Lung (tissue), 12 donors: ENCODE measurements around the gene RAP1A. TPM values are rescaled to one million over a fixed set of nuclear protein-coding genes. Genes with fewer than 3 reads are reported as not detected.

Source experiments
- ATAC-seq: fragments of 200-7000 bp; cut with Tn5 transposase; one replicate; pipeline ENCODE4 v1.9.1; 2020; ENCODE audit warnings: moderate number of reproducible peaks; ENCODE audit not compliant: insufficient read depth, low FRiP score
- DNase-seq, 3 donors: peaks; one replicate each; pipeline ENCODE4 v3.0.0-alpha.2; 2013 to 2017
- H3K27ac ChIP-seq, 2 donors: one replicate each; pipeline ENCODE4 v1.5.1; 2013; ENCODE audit warnings: mild to moderate bottlenecking in 2 of 2, moderate library complexity in 2 of 2, control low read depth in 1 of 2, inconsistent platforms in 1 of 2, low read depth in 1 of 2, low read length in 1 of 2
- H3K27me3 ChIP-seq, 3 donors: one replicate each; pipeline ENCODE4 v1.5.1; 2013; ENCODE audit warnings: low read length in 2 of 3; ENCODE audit not compliant: control insufficient read depth in 3 of 3, insufficient read depth in 3 of 3
- H3K36me3 ChIP-seq, 4 donors: one replicate each; pipeline ENCODE4 v1.5.1; 2013; ENCODE audit warnings: low read length in 4 of 4, mild to moderate bottlenecking in 1 of 4, moderate library complexity in 1 of 4; ENCODE audit not compliant: control insufficient read depth in 4 of 4, insufficient read depth in 4 of 4
- H3K4me1 ChIP-seq, 5 donors: one replicate each; pipeline ENCODE4 v1.5.1; 2013; ENCODE audit warnings: low read length in 5 of 5, mild to moderate bottlenecking in 2 of 5, moderate library complexity in 1 of 5; ENCODE audit not compliant: control insufficient read depth in 5 of 5, insufficient read depth in 5 of 5
- H3K4me3 ChIP-seq: one replicate; pipeline ENCODE4 v1.5.1; 2013; ENCODE audit warnings: mild to moderate bottlenecking, control low read depth, moderate library complexity
- H3K9ac ChIP-seq, 2 donors: one replicate each; pipeline ENCODE4 v1.5.1; 2013; ENCODE audit warnings: low read length in 2 of 2, control low read depth in 1 of 2; ENCODE audit not compliant: insufficient read depth in 1 of 2
- H3K9me3 ChIP-seq, 4 donors: one replicate each; pipeline ENCODE4 v1.5.1; 2013; ENCODE audit warnings: low read length in 3 of 4, mild to moderate bottlenecking in 1 of 4, moderate library complexity in 1 of 4; ENCODE audit not compliant: control insufficient read depth in 4 of 4, insufficient read depth in 3 of 4
- WGBS, 2 donors: extraction: QIAGEN DNeasy Blood & Tissue Kit; methylation state at CpG; one replicate each; pipeline ENCODE4 v1.1.7; 2013; 5-methylcytosine and 5-hydroxymethylcytosine counted together
- polyA plus RNA-seq, 2 donors: library from polyadenylated mRNA; stranded (reverse); fragments of 200-250 nt; gene quantifications; one replicate each; pipeline ENCODE4 v1.2.1, GENCODE V29; 2013
- total RNA-seq, 2 donors: library from RNA; depleted of rRNA in 1 of 2; stranded (reverse); fragments of >200 nt in 1 of 2; gene quantifications; one replicate each; pipeline ENCODE4 v1.2.1, GENCODE V29; 2014 to 2021
- TF ChIP-seq, protein P1 (sequence below): IDR thresholded peaks from 2 replicates; pipeline ENCODE4 v1.5.1; 2012; ENCODE audit warnings: mild to moderate bottlenecking; ENCODE audit errors: control extremely low read depth, extremely low read depth
- donor health status: control.
- donor health status: control.
- donor health status: Bipolar disorder and iron deficiency.
- donor health status: healthy.
- donor health status: DM: yes; HTN: yes; CAD: no.

The RAP1A gene
- total and polyA plus RNA-seq, 4 donors, result 64.5 to 97.3 (median 77.6) TPM

DNA sequence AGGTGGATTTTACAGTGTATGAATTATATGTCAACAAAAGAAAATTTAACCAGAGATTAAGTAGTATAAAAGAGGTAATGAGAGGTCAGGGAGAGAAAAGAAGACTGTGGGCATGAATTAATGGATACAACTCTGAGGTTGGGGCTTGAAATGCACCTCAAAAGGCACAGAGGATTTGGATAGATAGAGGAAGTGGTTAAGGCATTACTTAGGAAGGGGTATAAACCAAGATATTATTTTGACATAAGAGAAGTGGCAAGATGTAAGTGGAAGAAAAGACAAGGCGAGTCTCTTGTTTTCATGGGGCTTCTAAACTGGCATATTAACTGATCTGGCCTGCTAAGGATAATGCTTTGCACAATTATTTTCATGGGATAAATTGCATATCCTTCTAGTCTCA, 34.1 kb downstream of the RAP1A start:
- ATAC-seq (no peak), DNase-seq (no peak)
- no peak overlapping the region for H3K9ac ChIP-seq
- no peaks in the 10 kb centered on the region for H3K36me3 ChIP-seq
- H3K4me1 ChIP-seq, result peaks cover 2 to 9% (median 5%) of the 10 kb centered on the region in 5 donors
- H3K27me3 ChIP-seq, result no peaks in the 10 kb centered on the region
- 38 to 77% methylated on average over 1 of the region's 1 CpG for WGBS, 2 donors
- no peaks in the 10 kb centered on the region for H3K9me3 ChIP-seq
- no peak overlapping the region for H3K4me3 ChIP-seq
- H3K27ac ChIP-seq, result no peak overlapping the region
- TF ChIP-seq, protein P1, sequence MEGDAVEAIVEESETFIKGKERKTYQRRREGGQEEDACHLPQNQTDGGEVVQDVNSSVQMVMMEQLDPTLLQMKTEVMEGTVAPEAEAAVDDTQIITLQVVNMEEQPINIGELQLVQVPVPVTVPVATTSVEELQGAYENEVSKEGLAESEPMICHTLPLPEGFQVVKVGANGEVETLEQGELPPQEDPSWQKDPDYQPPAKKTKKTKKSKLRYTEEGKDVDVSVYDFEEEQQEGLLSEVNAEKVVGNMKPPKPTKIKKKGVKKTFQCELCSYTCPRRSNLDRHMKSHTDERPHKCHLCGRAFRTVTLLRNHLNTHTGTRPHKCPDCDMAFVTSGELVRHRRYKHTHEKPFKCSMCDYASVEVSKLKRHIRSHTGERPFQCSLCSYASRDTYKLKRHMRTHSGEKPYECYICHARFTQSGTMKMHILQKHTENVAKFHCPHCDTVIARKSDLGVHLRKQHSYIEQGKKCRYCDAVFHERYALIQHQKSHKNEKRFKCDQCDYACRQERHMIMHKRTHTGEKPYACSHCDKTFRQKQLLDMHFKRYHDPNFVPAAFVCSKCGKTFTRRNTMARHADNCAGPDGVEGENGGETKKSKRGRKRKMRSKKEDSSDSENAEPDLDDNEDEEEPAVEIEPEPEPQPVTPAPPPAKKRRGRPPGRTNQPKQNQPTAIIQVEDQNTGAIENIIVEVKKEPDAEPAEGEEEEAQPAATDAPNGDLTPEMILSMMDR, result no peak

DNA sequence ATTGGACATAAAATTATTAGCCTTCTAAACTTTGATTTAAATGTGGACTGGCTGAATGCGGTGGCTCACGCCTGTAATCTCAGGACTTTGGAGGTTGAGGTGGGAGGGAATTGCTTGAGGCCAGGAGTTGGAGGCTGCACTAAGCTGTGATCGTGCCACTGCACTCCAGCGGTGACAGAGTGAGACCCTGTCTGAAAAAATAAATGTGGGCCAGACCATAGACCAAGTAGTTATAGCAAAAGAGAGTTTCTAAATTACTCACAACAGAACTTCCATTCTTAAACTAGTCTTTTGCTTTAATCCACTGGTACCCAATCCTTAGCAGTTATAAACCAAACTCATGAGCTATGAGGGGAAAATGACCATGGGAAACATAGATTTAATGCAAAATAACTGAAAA, 35.2 kb downstream of the RAP1A start:
- no peaks in the 10 kb centered on the region for H3K27me3 ChIP-seq
- H3K9me3 ChIP-seq, result no peaks in the 10 kb centered on the region
- TF ChIP-seq, protein P1, result no peak
- H3K9ac ChIP-seq, result no peak overlapping the region
- ATAC-seq (no peak), DNase-seq (no peak)
- 73 to 90% methylated on average over 4 of the region's 4 CpGs for WGBS, 2 donors
- no peak overlapping the region for H3K27ac ChIP-seq
- peaks cover 1 to 6% (median 2%) of the 10 kb centered on the region in 5 donors for H3K4me1 ChIP-seq
- no peaks in the 10 kb centered on the region for H3K36me3 ChIP-seq
- H3K4me3 ChIP-seq, result no peak overlapping the region

- ATAC-seq (peak; percentile 64), DNase-seq (peak; percentile 40 to 80 (median 77))
- Histone ChIP-seq H3K4me3 (no peak overlapping the region), H3K36me3 (no peaks in the 10 kb centered on the region), H3K4me1 (peaks cover 0 to 16% (median 13%) of the 10 kb centered on the region in 5 donors), H3K27me3 (no peaks in the 10 kb centered on the region), H3K27ac (no peak overlapping the region), H3K9ac (no peak overlapping the region), H3K9me3 (no peaks in the 10 kb centered on the region)
- WGBS, 2 donors, result 47 to 56% methylated on average over 5 of the region's 5 CpGs
- TF ChIP-seq, protein P1, result peak; percentile 65
These were observed 36.8 kb downstream of the RAP1A start for GRCh38 chr1:111656086-111657017.
